ENCODE measurements around the gene FEN1. TPM values are rescaled to one million over a fixed set of nuclear protein-coding genes. Genes with fewer than 3 reads are reported as not detected.

The FEN1 gene
- total RNA-seq, 1 experiment from 2014 or later: 89.5 TPM

DNA sequence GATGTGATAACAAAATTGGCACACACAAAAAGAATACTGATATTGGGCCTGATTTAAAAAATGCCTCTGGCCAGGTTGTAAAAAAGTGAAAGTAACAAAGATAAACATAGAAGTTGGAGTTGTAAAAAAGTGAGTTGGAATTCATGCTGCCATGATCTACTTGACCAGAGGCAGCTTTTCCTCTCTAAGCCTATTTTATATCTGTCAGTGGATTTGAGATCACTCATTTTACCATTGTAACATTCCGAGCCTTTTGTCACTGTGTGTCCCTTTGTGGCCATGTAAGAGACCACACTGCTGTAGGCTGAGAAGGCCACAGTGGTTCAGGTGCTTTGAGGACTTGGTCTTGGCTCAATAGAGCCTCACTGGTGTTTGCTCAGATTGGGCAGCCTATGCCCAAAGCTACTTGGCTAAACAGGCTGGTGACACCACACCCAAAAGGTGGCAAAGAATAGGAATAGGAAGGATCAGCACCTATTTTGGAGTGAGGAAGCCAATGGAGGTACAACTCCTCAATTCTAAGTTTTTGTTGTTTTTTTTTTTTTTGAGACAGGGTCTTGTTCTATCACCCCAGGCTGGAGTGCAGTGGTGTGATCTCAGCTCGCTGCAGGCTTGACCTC, 7.1 kb downstream of the FEN1 start:
- H3K4me2 ChIP-seq (ENCODE audit: low read length): no peak overlapping the region
- H3K4me3 ChIP-seq (replicated peaks in 1 of 2; ENCODE audit: low read depth in 1 of 2, low read length in 2 of 2): no peak overlapping the region
- H3K9ac ChIP-seq (ENCODE audit: low read length): no peak overlapping the region
- no peak overlapping the region for H2AFZ ChIP-seq (ENCODE audit: low read depth, low read length, poor library complexity, severe bottlenecking)
- peaks cover 9 to 46% of the 10 kb centered on the region in 2 experiments for H3K36me3 ChIP-seq (ENCODE audit: control insufficient read depth in 1 of 2, insufficient read depth in 2 of 2, low read length in 2 of 2)
- ATAC-seq (no peak), DNase-seq (ENCODE audit: low read depth, low spot score) (no peak)
- H3K27ac ChIP-seq (ENCODE audit: low read depth, low read length): no peak overlapping the region
- H4K20me1 ChIP-seq (ENCODE audit: insufficient read depth): peaks cover 10% of the 10 kb centered on the region; the same call in 1 of the 2 replicates
- ChIA-PET RAD21 (ENCODE audit: low non-redundant PET in 1 of 2, low total read pairs in 2 of 2, uncharacterized antibody in 2 of 2, unreplicated experiment in 2 of 2) (no interaction called here), POLR2A (interaction anchor here (2.5 kb wide), 1 partner anchor 15 kb away, joined by 13 read pairs; no protein-coding TSS in a partner anchor), CTCF (interaction anchor here (0.7 to 5.2 kb wide), 4 partner anchors 17 to 308 kb away, joined by 3 to 111 read pairs (median 22); partner anchors contain the start of gene BEST1)
- no peaks in the 10 kb centered on the region for H3K27me3 ChIP-seq (ENCODE audit: insufficient read depth, low read length)
- H3K9me2 ChIP-seq (ENCODE audit: insufficient read depth): no peaks in the 10 kb centered on the region
- H3K9me3 ChIP-seq (ENCODE audit: control insufficient read depth in 1 of 2, insufficient read depth in 1 of 2, low read depth in 1 of 2, low read length in 2 of 2): no peaks in the 10 kb centered on the region
- BruUV-seq (replicated peaks): no TSS peak
- intact Hi-C loops (cut with micrococcal nuclease): no loop called here
- peaks cover 0 to 5% of the 10 kb centered on the region in 2 experiments; a peak in 1 of 4 replicates for H3K4me1 ChIP-seq (ENCODE audit: control insufficient read depth in 1 of 2, insufficient read depth in 2 of 2, low read length in 2 of 2)
- TF ChIP-seq SP1 (IDR thresholded peaks at IDR 0.05; ENCODE audit: low read depth): no peak
- TF ChIP-seq POLR2A (IDR thresholded peaks at IDR 0.05; ENCODE audit: borderline replicate concordance, extremely low read depth, insufficient read depth, insufficient read length): no peak
- TF ChIP-seq SRF (IDR thresholded peaks at IDR 0.05; ENCODE audit: low read depth): no peak
- TF ChIP-seq, protein P1, sequence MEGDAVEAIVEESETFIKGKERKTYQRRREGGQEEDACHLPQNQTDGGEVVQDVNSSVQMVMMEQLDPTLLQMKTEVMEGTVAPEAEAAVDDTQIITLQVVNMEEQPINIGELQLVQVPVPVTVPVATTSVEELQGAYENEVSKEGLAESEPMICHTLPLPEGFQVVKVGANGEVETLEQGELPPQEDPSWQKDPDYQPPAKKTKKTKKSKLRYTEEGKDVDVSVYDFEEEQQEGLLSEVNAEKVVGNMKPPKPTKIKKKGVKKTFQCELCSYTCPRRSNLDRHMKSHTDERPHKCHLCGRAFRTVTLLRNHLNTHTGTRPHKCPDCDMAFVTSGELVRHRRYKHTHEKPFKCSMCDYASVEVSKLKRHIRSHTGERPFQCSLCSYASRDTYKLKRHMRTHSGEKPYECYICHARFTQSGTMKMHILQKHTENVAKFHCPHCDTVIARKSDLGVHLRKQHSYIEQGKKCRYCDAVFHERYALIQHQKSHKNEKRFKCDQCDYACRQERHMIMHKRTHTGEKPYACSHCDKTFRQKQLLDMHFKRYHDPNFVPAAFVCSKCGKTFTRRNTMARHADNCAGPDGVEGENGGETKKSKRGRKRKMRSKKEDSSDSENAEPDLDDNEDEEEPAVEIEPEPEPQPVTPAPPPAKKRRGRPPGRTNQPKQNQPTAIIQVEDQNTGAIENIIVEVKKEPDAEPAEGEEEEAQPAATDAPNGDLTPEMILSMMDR (IDR thresholded peaks at IDR 0.05 in 2 of 3, conservative IDR thresholded peaks at IDR 0.05 in 1 of 3; ENCODE audit: borderline replicate concordance in 1 of 3, insufficient read depth in 1 of 3, low read depth in 2 of 3, low read length in 2 of 3): no peak
- no peak for TF ChIP-seq EGR1 (IDR thresholded peaks at IDR 0.05; ENCODE audit: low read depth)
- no peak for TF ChIP-seq TCF7L2 (IDR thresholded peaks at IDR 0.05; ENCODE audit: borderline replicate concordance, extremely low read depth, insufficient read depth, insufficient read length)
- TF ChIP-seq, protein P2, sequence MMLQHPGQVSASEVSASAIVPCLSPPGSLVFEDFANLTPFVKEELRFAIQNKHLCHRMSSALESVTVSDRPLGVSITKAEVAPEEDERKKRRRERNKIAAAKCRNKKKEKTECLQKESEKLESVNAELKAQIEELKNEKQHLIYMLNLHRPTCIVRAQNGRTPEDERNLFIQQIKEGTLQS (IDR thresholded peaks at IDR 0.05): no peak
- TF ChIP-seq, protein P3, sequence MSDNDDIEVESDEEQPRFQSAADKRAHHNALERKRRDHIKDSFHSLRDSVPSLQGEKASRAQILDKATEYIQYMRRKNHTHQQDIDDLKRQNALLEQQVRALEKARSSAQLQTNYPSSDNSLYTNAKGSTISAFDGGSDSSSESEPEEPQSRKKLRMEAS (IDR thresholded peaks at IDR 0.05): no peak
- no peak for TF ChIP-seq JUND (IDR thresholded peaks at IDR 0.05)
- no peak for TF ChIP-seq ELF1 (IDR thresholded peaks at IDR 0.05; ENCODE audit: borderline replicate concordance, low read depth)
- TF ChIP-seq SIN3A (IDR thresholded peaks at IDR 0.05; ENCODE audit: low read depth): no peak
- no peak for TF ChIP-seq EZH2phosphoT487 (IDR thresholded peaks at IDR 0.05; ENCODE audit: borderline replicate concordance)
- TF ChIP-seq FOSL1 (IDR thresholded peaks at IDR 0.05; ENCODE audit: low read depth): no peak
- no peak for TF ChIP-seq EZH2 (IDR thresholded peaks at IDR 0.05)
- TF ChIP-seq RAD21 (IDR thresholded peaks at IDR 0.05; ENCODE audit: low read depth): no peak
- TF ChIP-seq, protein P4, sequence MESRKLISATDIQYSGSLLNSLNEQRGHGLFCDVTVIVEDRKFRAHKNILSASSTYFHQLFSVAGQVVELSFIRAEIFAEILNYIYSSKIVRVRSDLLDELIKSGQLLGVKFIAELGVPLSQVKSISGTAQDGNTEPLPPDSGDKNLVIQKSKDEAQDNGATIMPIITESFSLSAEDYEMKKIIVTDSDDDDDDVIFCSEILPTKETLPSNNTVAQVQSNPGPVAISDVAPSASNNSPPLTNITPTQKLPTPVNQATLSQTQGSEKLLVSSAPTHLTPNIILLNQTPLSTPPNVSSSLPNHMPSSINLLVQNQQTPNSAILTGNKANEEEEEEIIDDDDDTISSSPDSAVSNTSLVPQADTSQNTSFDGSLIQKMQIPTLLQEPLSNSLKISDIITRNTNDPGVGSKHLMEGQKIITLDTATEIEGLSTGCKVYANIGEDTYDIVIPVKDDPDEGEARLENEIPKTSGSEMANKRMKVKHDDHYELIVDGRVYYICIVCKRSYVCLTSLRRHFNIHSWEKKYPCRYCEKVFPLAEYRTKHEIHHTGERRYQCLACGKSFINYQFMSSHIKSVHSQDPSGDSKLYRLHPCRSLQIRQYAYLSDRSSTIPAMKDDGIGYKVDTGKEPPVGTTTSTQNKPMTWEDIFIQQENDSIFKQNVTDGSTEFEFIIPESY (IDR thresholded peaks at IDR 0.05; ENCODE audit: extremely low read depth, insufficient replicate concordance, low read length): no peak
- no peak for TF ChIP-seq CBX3 (IDR thresholded peaks at IDR 0.05; ENCODE audit: low read depth)
- TF ChIP-seq, protein P5, sequence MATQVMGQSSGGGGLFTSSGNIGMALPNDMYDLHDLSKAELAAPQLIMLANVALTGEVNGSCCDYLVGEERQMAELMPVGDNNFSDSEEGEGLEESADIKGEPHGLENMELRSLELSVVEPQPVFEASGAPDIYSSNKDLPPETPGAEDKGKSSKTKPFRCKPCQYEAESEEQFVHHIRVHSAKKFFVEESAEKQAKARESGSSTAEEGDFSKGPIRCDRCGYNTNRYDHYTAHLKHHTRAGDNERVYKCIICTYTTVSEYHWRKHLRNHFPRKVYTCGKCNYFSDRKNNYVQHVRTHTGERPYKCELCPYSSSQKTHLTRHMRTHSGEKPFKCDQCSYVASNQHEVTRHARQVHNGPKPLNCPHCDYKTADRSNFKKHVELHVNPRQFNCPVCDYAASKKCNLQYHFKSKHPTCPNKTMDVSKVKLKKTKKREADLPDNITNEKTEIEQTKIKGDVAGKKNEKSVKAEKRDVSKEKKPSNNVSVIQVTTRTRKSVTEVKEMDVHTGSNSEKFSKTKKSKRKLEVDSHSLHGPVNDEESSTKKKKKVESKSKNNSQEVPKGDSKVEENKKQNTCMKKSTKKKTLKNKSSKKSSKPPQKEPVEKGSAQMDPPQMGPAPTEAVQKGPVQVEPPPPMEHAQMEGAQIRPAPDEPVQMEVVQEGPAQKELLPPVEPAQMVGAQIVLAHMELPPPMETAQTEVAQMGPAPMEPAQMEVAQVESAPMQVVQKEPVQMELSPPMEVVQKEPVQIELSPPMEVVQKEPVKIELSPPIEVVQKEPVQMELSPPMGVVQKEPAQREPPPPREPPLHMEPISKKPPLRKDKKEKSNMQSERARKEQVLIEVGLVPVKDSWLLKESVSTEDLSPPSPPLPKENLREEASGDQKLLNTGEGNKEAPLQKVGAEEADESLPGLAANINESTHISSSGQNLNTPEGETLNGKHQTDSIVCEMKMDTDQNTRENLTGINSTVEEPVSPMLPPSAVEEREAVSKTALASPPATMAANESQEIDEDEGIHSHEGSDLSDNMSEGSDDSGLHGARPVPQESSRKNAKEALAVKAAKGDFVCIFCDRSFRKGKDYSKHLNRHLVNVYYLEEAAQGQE (IDR thresholded peaks at IDR 0.05; ENCODE audit: low read depth): no peak
- TF ChIP-seq ZFX (IDR thresholded peaks at IDR 0.05): no peak
- H3K79me2 ChIP-seq (ENCODE audit: insufficient read depth, low read length): peaks cover 57% of the 10 kb centered on the region

Data from HCT116 (cell line).